GM20000 (cell line): ENCODE measurements around the gene NEU4.

Experiments used
- DNase-seq: peaks from one replicate; pipeline ENCODE4 v3.0.0; 2012; ENCODE audit warnings: low spot score
- TF ChIP-seq, protein P1 (sequence below): IDR thresholded peaks from 2 replicates; pipeline ENCODE4 v1.5.1; 2012; ENCODE audit warnings: mild to moderate bottlenecking, control low read depth; ENCODE audit errors: extremely low read depth, missing control alignments

NEU4 gene

DNA sequence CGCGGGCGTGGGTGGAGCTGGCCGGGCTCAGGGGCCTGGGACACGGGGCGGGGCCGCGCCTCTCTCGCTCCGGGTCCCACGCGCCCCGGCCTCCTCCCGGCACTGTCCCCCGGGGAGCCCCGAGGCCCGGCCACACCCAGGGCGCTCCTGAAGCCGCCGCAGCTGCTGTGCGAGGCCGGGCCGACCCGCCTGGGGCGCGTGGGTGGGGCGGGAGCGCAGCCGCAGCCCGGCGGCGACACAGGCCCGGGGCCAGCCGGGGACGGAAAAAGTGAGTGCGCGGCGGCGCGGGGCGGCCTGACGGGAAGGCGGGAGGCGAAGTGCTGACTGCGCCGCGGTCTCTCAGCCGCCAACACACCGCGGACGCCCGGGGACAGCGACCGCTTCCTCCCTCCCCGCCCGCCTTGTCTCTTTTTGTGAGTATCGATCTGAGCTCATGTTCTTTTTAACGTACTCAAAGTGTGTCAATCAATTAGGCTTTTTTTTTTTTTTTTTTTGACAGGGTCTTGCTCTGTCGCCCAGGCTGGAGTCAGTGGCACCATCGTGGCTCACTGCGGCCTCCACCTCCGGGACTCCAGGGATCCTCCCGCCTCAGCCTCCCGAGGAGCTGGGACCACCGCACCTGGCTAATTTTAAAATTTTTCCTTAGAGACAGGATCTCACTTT is 35.2 kb downstream of the NEU4 start:
- DNase-seq, result peak; percentile 96
- TF ChIP-seq, protein P1, sequence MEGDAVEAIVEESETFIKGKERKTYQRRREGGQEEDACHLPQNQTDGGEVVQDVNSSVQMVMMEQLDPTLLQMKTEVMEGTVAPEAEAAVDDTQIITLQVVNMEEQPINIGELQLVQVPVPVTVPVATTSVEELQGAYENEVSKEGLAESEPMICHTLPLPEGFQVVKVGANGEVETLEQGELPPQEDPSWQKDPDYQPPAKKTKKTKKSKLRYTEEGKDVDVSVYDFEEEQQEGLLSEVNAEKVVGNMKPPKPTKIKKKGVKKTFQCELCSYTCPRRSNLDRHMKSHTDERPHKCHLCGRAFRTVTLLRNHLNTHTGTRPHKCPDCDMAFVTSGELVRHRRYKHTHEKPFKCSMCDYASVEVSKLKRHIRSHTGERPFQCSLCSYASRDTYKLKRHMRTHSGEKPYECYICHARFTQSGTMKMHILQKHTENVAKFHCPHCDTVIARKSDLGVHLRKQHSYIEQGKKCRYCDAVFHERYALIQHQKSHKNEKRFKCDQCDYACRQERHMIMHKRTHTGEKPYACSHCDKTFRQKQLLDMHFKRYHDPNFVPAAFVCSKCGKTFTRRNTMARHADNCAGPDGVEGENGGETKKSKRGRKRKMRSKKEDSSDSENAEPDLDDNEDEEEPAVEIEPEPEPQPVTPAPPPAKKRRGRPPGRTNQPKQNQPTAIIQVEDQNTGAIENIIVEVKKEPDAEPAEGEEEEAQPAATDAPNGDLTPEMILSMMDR, result no peak

DNA sequence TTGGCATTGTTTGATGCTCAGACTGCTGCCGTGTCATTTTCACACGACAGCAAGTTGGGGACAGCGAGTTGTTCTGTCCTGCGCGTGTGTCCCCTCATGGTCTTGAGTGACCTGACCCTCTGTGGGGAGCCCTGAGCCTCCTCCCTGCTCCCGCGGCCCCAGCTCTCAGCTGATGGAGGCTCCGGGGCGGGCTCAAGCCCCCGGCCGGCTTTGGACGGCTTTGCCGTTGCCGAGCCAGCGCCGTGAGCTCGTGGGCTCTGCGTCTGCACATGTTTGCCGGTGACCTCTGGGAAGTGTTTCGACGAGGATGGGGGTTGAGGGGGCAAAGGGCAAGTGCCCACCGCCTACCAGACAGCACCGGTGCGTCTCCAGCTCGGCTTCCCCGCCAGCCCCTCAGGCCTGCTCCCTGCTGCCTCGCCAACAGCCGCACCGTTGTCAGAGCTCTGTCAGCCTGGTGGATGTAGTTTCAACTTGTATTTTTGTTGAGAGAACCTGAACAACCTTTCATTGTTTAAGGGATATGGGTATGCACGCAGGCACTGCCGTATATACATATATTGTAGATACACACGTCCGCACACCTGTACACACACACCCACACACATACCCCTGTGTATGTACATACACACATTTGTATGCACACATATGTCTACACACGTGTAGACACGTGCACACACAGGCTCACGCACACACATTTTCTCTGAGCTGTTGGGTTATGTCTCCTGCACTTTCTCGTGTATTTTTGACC is 36.0 kb downstream of the NEU4 start:
- TF ChIP-seq, protein P1, result no peak
- no peak for DNase-seq

DNA sequence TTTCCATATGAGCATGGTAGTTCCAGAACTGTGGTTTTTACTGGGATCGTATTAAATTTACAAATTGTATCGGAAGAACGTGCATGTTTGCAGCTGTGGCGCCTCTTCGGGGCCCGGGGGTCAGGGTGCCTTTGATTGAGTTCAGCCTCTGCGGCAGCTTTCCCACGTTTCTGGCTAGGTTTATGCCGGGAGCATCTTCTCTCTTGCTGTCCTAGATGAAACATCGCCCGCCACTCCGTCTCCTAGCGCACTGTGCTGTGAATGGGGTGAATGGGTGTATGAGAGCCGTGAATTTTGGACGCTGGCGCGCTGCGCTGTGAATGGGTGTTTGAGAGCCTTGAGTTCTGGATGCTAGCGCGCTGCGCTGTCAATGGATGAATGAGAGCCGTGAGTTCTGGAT is 37.4 kb downstream of the NEU4 start:
- TF ChIP-seq, protein P1, result no peak
- DNase-seq, result no peak

DNA sequence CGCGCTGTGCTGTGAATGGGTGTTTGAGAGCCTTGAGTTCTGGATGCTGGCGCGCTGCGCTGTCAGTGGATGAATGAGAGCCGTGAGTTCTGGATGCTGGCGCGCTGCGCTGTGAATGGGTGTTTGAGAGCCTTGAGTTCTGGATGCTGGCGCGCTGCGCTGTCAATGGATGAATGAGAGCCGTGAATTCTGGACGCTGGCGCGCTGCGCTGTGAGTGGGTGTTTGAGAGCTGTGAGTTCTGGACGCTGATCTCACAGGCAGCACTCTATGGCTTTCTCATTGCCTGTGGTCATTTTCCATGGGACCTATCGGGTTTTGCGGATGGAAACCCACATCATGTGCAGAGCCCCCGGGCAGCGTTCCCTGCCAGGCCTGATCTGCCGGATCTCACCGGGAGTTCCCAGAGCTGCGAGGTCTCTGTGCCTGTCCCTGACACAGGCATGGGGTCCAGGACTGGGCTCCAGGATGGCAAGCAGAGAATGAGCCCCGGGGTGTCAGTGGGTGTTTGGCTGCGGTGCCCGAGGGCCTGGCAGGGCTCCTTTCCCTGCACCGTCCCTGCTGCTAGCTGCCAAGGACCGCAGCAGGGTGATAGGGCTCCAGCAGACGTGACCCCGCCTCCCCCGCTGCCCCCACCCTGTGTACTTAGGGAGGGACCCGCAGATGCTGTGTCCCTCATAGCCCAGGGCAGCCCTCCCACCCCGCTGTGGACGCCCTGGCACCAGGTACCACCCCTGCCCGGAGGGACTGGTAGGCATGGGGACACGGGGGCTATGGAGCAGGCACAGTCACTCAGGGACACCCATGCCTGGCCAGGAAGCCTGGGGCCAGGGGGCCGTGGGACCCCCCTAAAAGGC is 40.0 kb downstream of the NEU4 start:
- TF ChIP-seq, protein P1, result no peak
- peak; percentile 13 for DNase-seq

DNA sequence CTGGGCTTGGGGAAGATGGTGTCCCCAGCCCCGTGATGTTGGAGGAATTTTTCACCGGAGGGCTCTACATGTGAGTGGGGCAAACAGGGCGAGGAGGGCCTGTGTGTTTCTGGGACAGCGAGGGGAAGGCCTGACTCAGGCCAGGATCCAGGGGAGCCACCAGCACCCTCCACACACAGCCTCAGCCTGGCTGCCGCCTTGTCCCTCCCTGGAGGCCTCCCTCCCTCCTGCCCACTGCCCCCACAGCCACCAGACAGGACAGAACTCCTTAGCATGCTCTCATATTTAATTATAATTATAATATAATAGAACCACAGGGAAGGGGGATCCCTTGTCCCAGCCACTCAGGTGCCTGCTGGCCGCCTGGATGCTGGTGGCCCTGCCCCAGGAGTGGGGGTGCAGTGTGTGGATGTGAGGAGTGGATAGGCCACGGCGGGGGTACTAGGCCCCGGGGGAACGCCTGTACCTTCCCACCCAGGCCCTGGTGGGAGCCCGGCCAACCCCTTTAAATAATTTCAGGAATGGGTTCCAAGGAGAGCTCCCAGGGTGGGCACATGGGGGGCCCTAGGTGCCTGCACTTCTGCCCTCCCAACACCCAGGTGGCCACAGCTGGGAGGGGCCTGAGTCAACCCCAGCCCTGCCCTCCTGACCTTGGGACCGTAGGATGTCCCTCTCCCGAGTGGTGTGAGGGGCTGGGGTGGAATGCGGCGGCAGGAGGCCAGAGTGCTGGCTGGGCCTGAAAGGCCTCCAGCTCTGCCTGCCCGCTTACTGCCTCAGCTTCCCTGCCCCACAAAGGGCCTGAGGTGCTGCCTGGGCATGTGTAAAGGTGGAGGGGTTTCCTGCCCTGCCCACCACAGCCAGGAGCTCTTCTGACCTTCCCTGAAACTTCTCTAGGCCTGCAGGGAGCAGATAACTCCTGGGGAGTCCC is 40.9 kb downstream of the NEU4 start:
- DNase-seq, result peak; percentile 23
- TF ChIP-seq, protein P1, result no peak

DNA sequence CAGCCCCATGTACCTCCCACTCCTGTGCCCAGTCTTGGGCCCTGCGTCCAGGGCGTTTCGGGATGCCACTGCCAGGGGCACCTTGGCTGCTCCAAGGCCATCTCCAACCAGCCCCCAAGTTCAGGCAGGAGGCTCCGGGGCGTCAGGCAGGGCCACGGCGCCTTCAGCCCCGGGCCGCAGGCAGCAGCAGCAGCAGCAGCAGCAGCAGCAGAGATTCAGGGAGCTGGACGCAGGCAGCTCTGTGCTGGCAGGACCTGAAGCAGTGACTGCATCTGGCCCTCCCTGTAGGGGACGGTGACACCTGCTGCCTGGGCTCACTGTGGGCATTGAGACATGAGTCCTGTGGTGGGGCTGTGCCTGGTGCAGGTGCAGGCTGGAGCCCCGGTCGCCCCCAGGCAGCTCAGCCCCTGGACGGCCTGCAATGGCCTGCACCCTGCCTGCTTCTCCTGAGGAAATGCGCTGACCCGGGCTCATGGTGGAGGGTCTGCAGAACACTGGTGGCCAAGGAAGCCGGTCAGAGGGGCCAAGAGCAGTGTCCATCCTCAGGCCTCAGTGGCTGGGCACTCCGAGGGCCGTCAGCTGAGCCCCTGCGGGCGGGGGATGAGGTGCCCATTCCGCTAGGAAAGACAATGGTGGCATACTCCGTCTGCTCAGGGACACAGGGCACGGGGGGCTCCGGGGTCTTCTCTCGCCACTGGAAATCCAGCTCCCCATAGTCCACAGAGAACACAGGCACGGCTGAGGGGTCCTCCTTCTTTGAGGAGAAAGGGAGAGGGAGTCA is 41.7 kb downstream of the NEU4 start:
- TF ChIP-seq, protein P1, result no peak
- DNase-seq, result no peak
